ENCODE measurements around the gene RGL3.
"Not testable (repeated sequence)": the region's sequence is repeated elsewhere in the genome, so short reads cannot be mapped to it uniquely, and the experiment has no call there.

Gene RGL3, protein sequence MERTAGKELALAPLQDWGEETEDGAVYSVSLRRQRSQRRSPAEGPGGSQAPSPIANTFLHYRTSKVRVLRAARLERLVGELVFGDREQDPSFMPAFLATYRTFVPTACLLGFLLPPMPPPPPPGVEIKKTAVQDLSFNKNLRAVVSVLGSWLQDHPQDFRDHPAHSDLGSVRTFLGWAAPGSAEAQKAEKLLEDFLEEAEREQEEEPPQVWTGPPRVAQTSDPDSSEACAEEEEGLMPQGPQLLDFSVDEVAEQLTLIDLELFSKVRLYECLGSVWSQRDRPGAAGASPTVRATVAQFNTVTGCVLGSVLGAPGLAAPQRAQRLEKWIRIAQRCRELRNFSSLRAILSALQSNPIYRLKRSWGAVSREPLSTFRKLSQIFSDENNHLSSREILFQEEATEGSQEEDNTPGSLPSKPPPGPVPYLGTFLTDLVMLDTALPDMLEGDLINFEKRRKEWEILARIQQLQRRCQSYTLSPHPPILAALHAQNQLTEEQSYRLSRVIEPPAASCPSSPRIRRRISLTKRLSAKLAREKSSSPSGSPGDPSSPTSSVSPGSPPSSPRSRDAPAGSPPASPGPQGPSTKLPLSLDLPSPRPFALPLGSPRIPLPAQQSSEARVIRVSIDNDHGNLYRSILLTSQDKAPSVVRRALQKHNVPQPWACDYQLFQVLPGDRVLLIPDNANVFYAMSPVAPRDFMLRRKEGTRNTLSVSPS

GRCh38 chr19:11418549-11419506, at the start of gene RGL3:
TSS of gene RGL3 (minus strand) at chr19:11419314. CDS start at chr19:11419278, 36 bp downstream.
- DNase-seq (ENCODE audit: low read depth): no peak

DNA sequence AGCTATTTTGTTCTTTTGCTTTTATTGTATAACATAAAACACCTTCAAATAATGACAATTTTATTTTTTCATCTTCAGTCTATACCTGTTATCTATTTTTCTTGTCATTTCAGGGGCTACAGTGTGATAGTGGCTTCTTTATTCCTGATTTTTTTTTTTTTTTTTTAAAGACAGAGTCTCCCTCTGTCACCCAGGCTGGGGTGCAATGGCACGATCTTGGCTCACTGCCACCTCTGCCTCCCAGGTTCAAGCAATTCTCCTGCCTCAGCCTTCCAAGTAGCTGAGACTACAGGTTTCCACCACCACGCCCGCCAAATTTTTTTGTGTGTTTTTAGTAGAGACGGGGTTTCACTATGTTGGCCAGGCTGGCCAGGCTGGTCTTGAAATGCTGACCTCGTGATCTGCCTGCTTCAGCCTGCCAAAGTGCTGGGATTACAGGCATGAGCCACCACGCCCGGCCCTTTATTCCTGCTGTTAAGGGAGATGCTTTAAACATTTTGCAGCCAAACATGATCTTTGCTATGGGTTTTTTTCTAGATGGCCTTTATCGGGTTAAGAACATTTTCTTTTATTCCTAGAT, 49.2 kb upstream of the RGL3 start:
- not testable (repeated sequence) for DNase-seq (ENCODE audit: low read depth)

- no peak for DNase-seq (ENCODE audit: low read depth)
Measured at GRCh38 chr19:11465600-11465999, 46.5 kb upstream of the RGL3 start.

DNA sequence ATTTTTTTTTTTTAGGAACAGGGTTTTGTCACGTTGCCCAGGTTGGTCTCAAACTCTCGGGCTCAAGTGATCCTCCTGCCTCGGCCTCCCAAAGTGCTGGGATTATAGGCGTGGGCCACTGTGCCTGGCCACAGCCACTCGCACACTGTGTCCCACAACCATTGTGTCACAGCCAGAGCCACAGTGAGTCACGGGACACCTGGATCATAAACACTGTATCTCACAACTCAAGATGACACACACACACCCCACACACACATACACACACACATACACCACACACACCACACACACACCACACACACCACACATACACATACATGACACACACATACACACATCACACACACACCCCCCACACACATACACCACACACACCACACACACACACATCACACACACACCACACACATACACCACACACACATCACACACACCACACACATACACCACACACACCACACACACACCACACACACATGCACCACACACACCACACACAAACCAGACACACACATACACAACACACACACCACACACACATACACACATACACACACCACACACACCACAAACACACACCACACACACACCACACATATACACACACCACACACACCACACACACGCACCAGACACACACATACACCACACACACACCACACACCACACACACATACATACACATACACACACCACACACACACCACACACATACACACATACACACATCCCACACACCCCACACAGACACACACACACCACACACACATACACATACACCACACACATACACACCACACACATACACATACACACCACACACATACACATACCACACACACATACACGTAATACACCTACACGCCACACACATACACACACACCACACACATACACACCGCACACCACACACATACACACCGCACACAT, 45.5 kb upstream of the RGL3 start:
- no peak for DNase-seq (ENCODE audit: low read depth)

- no peak for DNase-seq (ENCODE audit: low read depth)
Measured at GRCh38 chr19:11463391-11463790, 44.3 kb upstream of the RGL3 start.

DNA sequence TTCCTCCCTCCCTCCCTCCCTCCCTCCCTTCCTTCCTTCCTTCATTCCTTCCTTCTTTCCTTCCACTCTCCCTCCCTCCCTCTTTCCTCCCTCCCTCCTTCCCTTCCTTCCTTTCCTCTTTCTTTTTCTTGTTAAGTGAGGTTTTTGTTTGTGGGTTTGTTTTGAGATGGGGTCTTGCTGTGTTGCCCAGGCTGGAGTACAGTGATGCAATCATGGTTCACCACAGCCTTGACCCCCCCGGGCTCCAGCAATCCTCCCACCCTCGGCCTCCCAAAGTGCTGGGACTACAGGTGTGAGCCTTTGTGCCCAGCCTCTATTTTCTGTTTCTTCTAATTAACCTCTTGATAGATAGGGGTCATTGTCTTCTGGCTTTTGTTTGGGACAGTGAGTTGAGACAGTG, 42.3 kb upstream of the RGL3 start:
- no peak for DNase-seq (ENCODE audit: low read depth)

GRCh38 chr19:11460207-11460606, 41.1 kb upstream of the RGL3 start:
- DNase-seq (ENCODE audit: low read depth): no peak

DNA sequence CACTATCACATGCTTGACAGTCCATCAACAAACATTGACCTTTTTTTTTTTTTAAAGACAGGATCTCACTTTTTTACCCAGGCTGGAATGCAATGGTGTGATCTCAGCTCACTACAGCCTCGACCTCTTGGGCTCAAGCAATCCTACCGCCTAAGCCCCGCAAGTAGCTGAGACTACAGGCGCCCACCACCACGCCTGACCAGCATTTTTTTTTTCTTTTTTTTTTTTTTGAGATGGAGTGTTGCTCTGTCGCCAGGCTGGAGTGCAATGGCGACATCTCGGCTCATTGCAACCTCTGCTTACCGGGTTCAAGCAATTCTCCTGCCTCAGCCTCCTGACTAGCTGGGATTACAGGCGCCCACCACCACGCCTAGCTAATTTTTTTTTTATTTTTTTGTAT, 39.8 kb upstream of the RGL3 start:
- DNase-seq (ENCODE audit: low read depth): not testable (repeated sequence)

- DNase-seq (ENCODE audit: low read depth): no peak
Measured at GRCh38 chr19:11458236-11458900, 39.3 kb upstream of the RGL3 start.

- no peak for DNase-seq (ENCODE audit: low read depth)
Measured at GRCh38 chr19:11457831-11458230, 38.7 kb upstream of the RGL3 start.

GRCh38 chr19:11457115-11457514, 38.0 kb upstream of the RGL3 start:
- no peak for DNase-seq (ENCODE audit: low read depth)

- DNase-seq (ENCODE audit: low read depth): no peak
Measured at GRCh38 chr19:11456659-11457058, 37.5 kb upstream of the RGL3 start.

GRCh38 chr19:11455233-11455554, 36.1 kb upstream of the RGL3 start:
- DNase-seq (ENCODE audit: low read depth): not testable (repeated sequence)

DNA sequence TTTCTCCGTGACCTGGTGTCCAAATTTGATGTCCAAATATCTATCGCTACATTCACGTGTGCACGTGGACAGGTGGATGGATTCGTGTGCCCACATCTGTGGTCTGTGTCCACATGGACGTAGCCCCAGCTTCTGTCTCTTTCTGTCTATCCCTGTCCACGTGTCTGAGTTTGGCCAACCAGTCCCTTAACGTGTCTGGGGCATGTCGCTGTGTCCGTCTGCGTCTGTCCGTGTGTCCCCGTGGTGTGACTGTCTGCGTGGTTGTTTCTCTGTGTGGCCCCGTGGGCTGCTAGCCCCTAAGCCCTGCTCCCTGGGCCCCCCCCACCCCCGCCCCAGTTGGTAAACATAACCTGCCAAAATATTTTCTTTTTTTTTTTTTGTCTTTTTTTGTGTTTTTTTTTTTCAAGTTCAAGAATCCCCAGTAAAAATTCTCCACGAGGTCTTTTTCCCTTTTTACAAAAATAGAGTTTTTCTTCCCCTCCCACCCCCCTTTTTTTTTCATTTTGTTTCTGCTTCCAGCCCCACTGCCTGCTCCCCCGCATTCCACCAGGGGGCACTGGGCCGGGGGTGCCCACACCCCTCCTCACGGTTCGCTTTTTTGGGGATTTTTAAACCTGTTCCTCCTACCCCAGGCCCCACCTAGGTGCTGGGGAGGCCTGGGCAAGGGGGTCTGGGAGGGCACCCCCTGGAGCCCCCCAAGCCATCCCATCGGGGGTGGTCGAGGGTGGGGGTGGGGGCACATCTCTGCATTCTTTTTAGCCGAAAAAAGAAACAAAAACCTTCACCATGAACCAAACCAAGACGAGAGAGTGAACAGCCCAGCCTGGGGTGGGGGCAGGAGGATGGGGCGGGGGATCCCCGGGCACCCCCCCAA, 34.6 kb upstream of the RGL3 start:
- no peak for DNase-seq (ENCODE audit: low read depth)

DNA sequence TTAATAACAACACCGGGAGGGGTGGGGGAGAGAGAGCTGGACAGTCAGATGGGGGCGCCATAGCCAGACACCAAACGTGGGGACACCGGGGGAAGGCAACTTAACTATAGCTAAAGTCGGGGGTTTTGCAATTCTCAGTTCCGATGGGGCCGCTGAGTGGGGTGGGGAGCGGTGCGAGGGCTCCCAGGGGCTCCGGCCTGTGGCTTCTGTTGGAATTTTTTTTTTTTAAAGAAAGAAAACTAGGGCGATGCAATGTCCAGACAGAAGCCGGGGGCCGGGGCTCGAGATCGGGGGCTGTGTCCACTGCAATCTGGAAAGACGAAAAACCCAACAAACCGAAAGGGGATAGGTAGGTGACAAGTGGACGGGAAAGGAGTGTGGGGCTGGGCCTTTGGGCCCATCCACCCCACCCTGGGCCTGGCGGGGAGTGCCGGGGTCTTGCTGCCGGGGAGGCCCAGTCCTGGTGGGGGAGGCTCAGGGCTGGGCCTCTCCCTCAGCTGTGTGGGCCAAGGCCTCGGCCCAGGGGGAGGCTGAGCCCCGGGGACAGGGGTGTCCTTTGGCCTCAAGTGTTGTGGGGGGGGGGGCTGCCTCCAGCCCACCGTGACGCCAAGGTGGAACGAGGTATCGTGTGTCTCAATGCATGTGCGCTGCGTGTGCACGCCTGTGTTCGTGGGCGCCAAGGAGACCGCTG, 33.7 kb upstream of the RGL3 start:
- DNase-seq (ENCODE audit: low read depth): no peak

DNA sequence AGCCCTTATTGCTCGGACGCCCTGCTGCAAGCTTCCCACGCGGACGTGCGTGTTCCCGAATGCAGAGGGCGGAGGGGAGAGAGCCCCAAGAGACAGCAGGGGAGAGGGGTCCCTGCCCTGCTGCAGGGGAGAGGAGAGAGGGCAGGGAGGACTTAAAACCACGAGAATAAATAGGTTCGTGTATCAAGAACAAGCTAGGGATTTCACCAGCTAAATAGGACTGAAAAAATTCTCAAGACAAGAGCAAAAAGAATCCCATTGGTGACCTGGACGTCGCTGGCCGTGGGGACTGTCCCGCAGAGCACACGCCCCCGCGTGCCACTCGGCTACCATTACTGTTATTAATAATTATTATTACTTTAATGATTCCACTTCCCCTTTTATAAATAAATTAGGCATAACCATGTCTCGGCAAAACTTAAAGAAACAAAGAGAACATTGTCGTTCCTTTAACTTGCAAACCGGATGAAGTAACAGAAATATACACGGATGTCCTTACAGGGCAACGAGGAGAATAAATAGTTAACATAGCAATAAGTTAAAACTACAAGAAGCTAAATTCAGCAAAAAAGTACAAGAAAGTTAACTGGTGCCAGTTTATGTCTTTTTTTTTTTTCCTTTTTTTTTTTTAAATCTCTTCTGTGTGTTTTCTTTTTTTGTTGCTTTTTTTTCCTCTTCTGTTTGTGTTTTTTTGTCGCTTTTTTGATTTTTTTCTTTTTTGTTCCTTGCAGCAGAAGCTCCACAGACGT, 32.9 kb upstream of the RGL3 start:
- DNase-seq (ENCODE audit: low read depth): no peak

DNA sequence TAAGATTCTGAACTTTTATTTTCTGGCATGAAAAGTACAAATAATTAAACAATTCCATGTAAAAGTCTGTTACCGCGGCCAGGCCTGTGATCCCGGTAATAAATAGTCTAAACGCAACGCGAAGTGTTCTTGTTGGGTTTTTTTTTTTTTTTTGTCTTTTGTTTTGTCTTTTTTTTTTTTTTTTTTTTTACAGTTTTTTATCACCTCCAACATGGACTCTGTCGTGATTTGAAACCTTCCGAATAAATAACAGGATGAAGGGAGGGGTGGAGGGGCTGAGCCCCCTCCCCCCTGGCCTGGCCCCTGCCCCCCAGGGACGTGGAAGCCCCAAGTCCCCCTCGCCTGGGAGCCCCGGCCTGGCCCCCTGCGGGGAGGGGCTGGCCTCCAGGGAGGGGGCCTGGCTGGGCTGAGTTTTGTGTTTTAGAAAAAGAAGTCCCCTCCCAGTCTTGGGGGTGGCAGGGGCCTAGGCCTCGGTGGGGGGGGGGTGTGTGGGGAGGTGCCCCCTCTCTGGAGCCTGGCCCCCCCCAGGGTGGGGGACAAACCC, 32.3 kb upstream of the RGL3 start:
- DNase-seq (ENCODE audit: low read depth): no peak
